Measurements from ENCODE around the gene ZNF585A.

GRCh38 chr19:37217775-37218591, 45.5 kb upstream of the ZNF585A start, which contains the start of gene ZNF383:
- TF ChIP-seq POLR2A (IDR thresholded peaks at IDR 0.05), result peak in 1 of 2 donors; percentile 50
- TF ChIP-seq CTCF (IDR thresholded peaks at IDR 0.05), result peak in 1 of 4 experiments; percentile 2
